B cell (primary cell): ENCODE data around the gene PITX2. TPM values are rescaled to one million over a fixed set of nuclear protein-coding genes. Genes with fewer than 3 reads are reported as not detected.

Source experiments
- ATAC-seq: fragments of 200-7000 bp; cut with Tn5 transposase; one replicate; pipeline ENCODE4 v1.10.0; 2021; ENCODE audit warnings: low read depth, mild to moderate bottlenecking, moderate number of reproducible peaks, moderate library complexity
- CTCF ChIA-PET: fragments of 350-600 bp; sonication (Branson Sonifier 250); formaldehyde crosslinking; loops from one replicate; lab custom pipeline; 2021; ENCODE audit warnings: antibody characterized with exemption, inconsistent platforms; lab: Charles Lee
- POLR2A ChIA-PET: fragments of 350-600 bp; sonication (Branson Sonifier 250); formaldehyde crosslinking; loops from one replicate; lab custom pipeline; 2021; ENCODE audit warnings: antibody characterized with exemption; lab: Charles Lee
- DNase-seq: peaks from one replicate; pipeline ENCODE4 v3.0.0; 2013
- H2AFZ ChIP-seq: 2 replicates; pipeline ENCODE4 v1.6.1; 2012; ENCODE audit warnings: mild to moderate bottlenecking, low read depth, low read length; ENCODE audit not compliant: insufficient read depth, poor library complexity, severe bottlenecking
- H3K27ac ChIP-seq, 2 donors: 1 replicate in 1 of 2; 2 replicates in 1 of 2; pipeline ENCODE4 v1.5.1; 2012 to 2013; ENCODE audit warnings: low read length in 2 of 2, mild to moderate bottlenecking in 2 of 2, moderate library complexity in 1 of 2
- H3K27me3 ChIP-seq, 4 experiments: fragments of 200-600 bp in 1 of 4; sonication (generic) in 1 of 4; replicated peaks in 1 of 4; 1 replicate in 2 of 4; 2 replicates in 2 of 4; pipeline versions ENCODE4 v1.6.1 to v1.7.0; 2013 to 2016; ENCODE audit warnings: low read length in 3 of 4, mild to moderate bottlenecking in 2 of 4, mixed read lengths in 1 of 4, moderate library complexity in 1 of 4; ENCODE audit not compliant: insufficient read depth in 4 of 4, control insufficient read depth in 3 of 4; ENCODE audit errors: control extremely low read depth in 1 of 4
- H3K36me3 ChIP-seq, 2 experiments: replicated peaks in 1 of 2; 1 replicate in 1 of 2; 2 replicates in 1 of 2; pipeline versions ENCODE4 v1.6.1 to v1.7.1; 2013; ENCODE audit warnings: low read length in 1 of 2; ENCODE audit not compliant: insufficient read depth in 2 of 2, control insufficient read depth in 1 of 2; ENCODE audit errors: control extremely low read depth in 1 of 2, extremely low read depth in 1 of 2
- H3K4me1 ChIP-seq, 2 donors: fragments of 200-600 bp in 1 of 2; sonication (generic) in 1 of 2; 1 replicate in 1 of 2; 2 replicates in 1 of 2; pipeline versions ENCODE4 v1.5.1 to v1.6.1; 2013 to 2017; ENCODE audit warnings: low read length in 2 of 2; ENCODE audit not compliant: control insufficient read depth in 2 of 2, insufficient read depth in 2 of 2
- H3K4me2 ChIP-seq: replicated peaks from 2 replicates; pipeline ENCODE3; 2012; ENCODE audit warnings: mild to moderate bottlenecking, low read depth, low read length; ENCODE audit not compliant: poor library complexity, severe bottlenecking
- H3K4me3 ChIP-seq, 5 experiments: fragments of 200-600 bp in 1 of 5; sonication (generic) in 1 of 5; 1 replicate in 3 of 5; 2 replicates in 2 of 5; pipeline versions ENCODE4 v1.5.1 to v1.7.0; 2011 to 2016; ENCODE audit warnings: low read length in 4 of 5, mild to moderate bottlenecking in 4 of 5, low read depth in 2 of 5, control low read depth in 1 of 5, moderate library complexity in 1 of 5; ENCODE audit not compliant: insufficient read depth in 1 of 5; ENCODE audit errors: control extremely low read depth in 1 of 5, extremely low read depth in 1 of 5
- H3K79me2 ChIP-seq: fragments of 200-600 bp; sonication (generic); one replicate; pipeline ENCODE4 v1.6.0; 2016; ENCODE audit warnings: low read length; ENCODE audit not compliant: control insufficient read depth, insufficient read depth
- H3K9ac ChIP-seq: fragments of 200-600 bp; sonication (generic); 2 replicates; pipeline ENCODE4 v1.6.1; 2017; ENCODE audit warnings: mild to moderate bottlenecking, low read length, moderate library complexity
- H3K9me3 ChIP-seq, 3 donors: one replicate each; pipeline versions ENCODE4 v1.6.1 to v1.7.1; 2013; ENCODE audit warnings: low read length in 2 of 3; ENCODE audit not compliant: control insufficient read depth in 2 of 3, insufficient read depth in 1 of 3; ENCODE audit errors: control extremely low read depth in 1 of 3
- H4K20me1 ChIP-seq: 2 replicates; pipeline ENCODE4 v1.6.0; 2012; ENCODE audit warnings: mild to moderate bottlenecking, low read length; ENCODE audit not compliant: insufficient read depth, control insufficient read depth, poor library complexity, severe bottlenecking
- H3K27ac Mint-ChIP-seq: one replicate; pipeline ENCODE4 v1.8.0; 2021; ENCODE audit warnings: mixed read lengths
- H3K27me3 Mint-ChIP-seq: one replicate; pipeline ENCODE4 v1.8.0; 2021; ENCODE audit warnings: mixed read lengths
- H3K4me1 Mint-ChIP-seq: one replicate; pipeline ENCODE4 v1.8.0; 2021; ENCODE audit warnings: mixed read lengths
- H3K4me3 Mint-ChIP-seq: one replicate; pipeline ENCODE4 v1.8.0; 2021; ENCODE audit warnings: mixed read lengths
- H3K9me3 Mint-ChIP-seq: one replicate; pipeline ENCODE4 v1.8.0; 2022; ENCODE audit warnings: mixed read lengths; ENCODE audit not compliant: insufficient read depth
- EZH2 ChIP-seq: IDR thresholded peaks from 2 replicates; pipeline ENCODE4 v1.6.1; 2012; ENCODE audit warnings: borderline replicate concordance, low read depth, mild to moderate bottlenecking, moderate library complexity, low read length; ENCODE audit not compliant: insufficient read depth, poor library complexity, severe bottlenecking
- WGBS: methylation state at CpG from one replicate; pipeline ENCODE4 v1.1.5; 2013; ENCODE audit warnings: missing lambda C conversion rate; ENCODE audit not compliant: insufficient coverage; 5-methylcytosine and 5-hydroxymethylcytosine counted together
- intact Hi-C: fragments of 100-400 bp; cut with micrococcal nuclease; formaldehyde crosslinking; loops from one replicate; pipeline ENCODE4 v1.10.0; 2022
- polyA plus RNA-seq: library from polyadenylated mRNA; depleted of rRNA; stranded (reverse); fragments of >200 nt; gene quantifications from 2 replicates; pipeline ENCODE4 v1.2.3, GENCODE V29; 2012
- total RNA-seq, 2 donors: library from RNA; stranded (reverse); fragments of 120-200 nt in 1 of 2; gene quantifications; 1 replicate in 1 of 2; 2 replicates in 1 of 2; pipeline versions ENCODE4 v1.2.3 to v1.2.4, GENCODE V29; 2013 to 2022
- TF ChIP-seq, protein P1 (sequence below): fragments of 200-600 bp; IDR thresholded peaks from one replicate; pipeline ENCODE4 v1.8.0; 2022; ENCODE audit warnings: antibody characterized with exemption, mild to moderate bottlenecking

The PITX2 gene
- total and polyA plus RNA-seq, 2 donors (not counting 1 experiment from before 2014, with no cell fraction given): not detected

DNA sequence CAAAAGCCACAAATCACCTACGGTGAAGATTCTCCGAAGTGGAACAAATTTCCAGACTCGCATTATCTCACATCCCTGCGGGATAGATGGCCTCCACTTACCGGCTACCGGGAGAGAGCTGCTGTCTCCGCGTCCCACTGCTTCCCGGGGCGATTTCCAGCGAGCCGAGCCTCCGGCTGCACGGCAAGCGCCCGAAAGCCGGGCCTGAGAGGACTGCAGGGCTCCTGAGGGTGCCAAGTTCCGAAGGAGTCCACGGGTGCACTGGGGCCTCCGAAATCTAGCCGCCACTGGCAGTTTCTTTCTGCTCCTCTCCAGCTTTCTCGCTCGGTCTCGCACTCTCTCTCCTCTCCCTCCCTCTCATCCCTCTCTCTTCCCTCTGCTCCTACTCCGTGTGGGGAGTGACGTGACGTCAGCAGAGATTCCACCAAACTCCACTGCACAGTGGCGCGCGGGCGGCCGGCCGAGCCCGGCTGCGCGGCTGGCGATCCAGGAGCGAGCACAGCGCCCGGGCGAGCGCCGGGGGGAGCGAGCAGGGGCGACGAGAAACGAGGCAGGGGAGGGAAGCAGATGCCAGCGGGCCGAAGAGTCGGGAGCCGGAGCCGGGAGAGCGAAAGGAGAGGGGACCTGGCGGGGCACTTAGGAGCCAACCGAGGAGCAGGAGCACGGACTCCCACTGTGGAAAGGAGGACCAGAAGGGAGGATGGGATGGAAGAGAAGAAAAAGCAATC lies 14.0 kb upstream of the PITX2 start:
- Mint-ChIP-seq H3K27me3 (peaks cover 75% of the 10 kb centered on the region), H3K4me3 (no peak overlapping the region), H3K9me3 (no peaks in the 10 kb centered on the region), H3K4me1 (peaks cover 8% of the 10 kb centered on the region), H3K27ac (no peak overlapping the region)
- peaks cover 0 to 46% (median 2%) of the 10 kb centered on the region in 3 donors for H3K9me3 ChIP-seq
- ChIA-PET POLR2A (no interaction called here), CTCF (no interaction called here)
- H3K27me3 ChIP-seq: peaks cover 2 to 87% (median 72%) of the 10 kb centered on the region in 4 experiments
- H4K20me1 ChIP-seq: no peaks in the 10 kb centered on the region
- 6% methylated on average over 55 of the region's 56 CpGs for WGBS
- no peak overlapping the region for H2AFZ ChIP-seq
- H3K4me2 ChIP-seq: no peak overlapping the region
- TF ChIP-seq EZH2: peak; percentile 14
- TF ChIP-seq, protein P1, sequence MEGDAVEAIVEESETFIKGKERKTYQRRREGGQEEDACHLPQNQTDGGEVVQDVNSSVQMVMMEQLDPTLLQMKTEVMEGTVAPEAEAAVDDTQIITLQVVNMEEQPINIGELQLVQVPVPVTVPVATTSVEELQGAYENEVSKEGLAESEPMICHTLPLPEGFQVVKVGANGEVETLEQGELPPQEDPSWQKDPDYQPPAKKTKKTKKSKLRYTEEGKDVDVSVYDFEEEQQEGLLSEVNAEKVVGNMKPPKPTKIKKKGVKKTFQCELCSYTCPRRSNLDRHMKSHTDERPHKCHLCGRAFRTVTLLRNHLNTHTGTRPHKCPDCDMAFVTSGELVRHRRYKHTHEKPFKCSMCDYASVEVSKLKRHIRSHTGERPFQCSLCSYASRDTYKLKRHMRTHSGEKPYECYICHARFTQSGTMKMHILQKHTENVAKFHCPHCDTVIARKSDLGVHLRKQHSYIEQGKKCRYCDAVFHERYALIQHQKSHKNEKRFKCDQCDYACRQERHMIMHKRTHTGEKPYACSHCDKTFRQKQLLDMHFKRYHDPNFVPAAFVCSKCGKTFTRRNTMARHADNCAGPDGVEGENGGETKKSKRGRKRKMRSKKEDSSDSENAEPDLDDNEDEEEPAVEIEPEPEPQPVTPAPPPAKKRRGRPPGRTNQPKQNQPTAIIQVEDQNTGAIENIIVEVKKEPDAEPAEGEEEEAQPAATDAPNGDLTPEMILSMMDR: no peak
- no peak overlapping the region for H3K4me3 ChIP-seq
- no peaks in the 10 kb centered on the region for H3K79me2 ChIP-seq
- H3K36me3 ChIP-seq: no peaks in the 10 kb centered on the region
- DNase-seq: no peak
- peaks cover 9 to 23% of the 10 kb centered on the region in 2 donors for H3K4me1 ChIP-seq
- no peak overlapping the region for H3K27ac ChIP-seq
- no peak for ATAC-seq
- H3K9ac ChIP-seq: no peak overlapping the region
- intact Hi-C loops: no loop called here

DNA sequence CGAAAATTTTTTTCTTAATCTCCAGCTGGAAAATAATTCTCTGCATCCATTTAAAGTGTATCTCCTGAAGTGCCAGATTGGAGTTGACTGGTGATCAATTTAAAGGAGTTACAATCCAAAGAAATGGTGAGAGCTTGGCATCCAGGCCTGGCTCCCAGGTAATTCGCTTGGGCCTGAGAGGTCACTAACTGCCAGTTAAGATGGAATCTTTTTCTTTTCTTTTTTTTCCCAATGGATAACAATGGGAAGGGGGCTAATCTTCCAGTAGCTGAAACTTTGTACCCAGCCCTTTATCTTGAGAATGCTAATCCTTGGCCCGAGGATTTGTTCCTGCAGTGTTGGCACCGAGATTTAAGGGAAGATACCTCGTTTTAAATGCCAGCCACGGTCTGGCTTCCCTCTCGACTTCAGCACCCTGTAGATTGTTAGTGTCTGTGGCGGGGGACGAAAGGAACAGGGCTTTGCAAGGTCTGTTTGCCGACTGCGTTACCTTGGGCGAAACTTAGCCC lies 13.3 kb upstream of the PITX2 start:
- H3K4me1 Mint-ChIP-seq: peaks cover 11% of the 10 kb centered on the region
- Histone ChIP-seq H2AFZ (no peak overlapping the region), H3K4me2 (no peak overlapping the region), H3K36me3 (no peaks in the 10 kb centered on the region), H4K20me1 (no peaks in the 10 kb centered on the region), H3K4me1 (peaks cover 13 to 28% of the 10 kb centered on the region in 2 donors), H3K79me2 (no peaks in the 10 kb centered on the region), H3K27ac (no peak overlapping the region), H3K27me3 (peaks cover 2 to 87% (median 69%) of the 10 kb centered on the region in 4 experiments), H3K9me3 (peaks cover 0 to 49% (median 2%) of the 10 kb centered on the region in 3 donors), H3K4me3 (no peak overlapping the region), H3K9ac (no peak overlapping the region)
- peaks cover 75% of the 10 kb centered on the region for H3K27me3 Mint-ChIP-seq
- POLR2A ChIA-PET: no interaction called here
- intact Hi-C loops: no loop called here
- TF ChIP-seq, protein P1: no peak
- peak; percentile 33 for TF ChIP-seq EZH2
- no peak for DNase-seq
- H3K27ac Mint-ChIP-seq: no peak overlapping the region
- no peak for ATAC-seq
- H3K9me3 Mint-ChIP-seq: no peaks in the 10 kb centered on the region
- WGBS: 7% methylated on average over 10 of the region's 12 CpGs
- CTCF ChIA-PET: no interaction called here
- H3K4me3 Mint-ChIP-seq: no peak overlapping the region
